NB4 (cell line): ENCODE results near the gene XIAP.
A peak's percentile ranks its signal among the peaks of the same experiment; 100 is the strongest.

ENCODE experiments used
- DNase-seq: peaks from one replicate; pipeline ENCODE4 v3.0.0; 2010; ENCODE audit warnings: low read depth
- H3K4me3 ChIP-seq: one replicate; pipeline ENCODE4 v1.5.1; 2011; ENCODE audit warnings: mild to moderate bottlenecking, low read depth, low read length, moderate library complexity
- CTCF ChIP-seq: IDR thresholded peaks from one replicate; pipeline ENCODE4 v1.5.1; 2012; ENCODE audit warnings: low read depth, low read length
- MAX ChIP-seq: IDR thresholded peaks from 2 replicates; pipeline ENCODE4 v1.6.1; 2011; ENCODE audit warnings: low read depth, low read length
- MYC ChIP-seq: IDR thresholded peaks from 2 replicates; pipeline ENCODE4 v1.6.1; 2011; ENCODE audit warnings: low read depth, low read length
- POLR2A ChIP-seq: IDR thresholded peaks from 2 replicates; pipeline ENCODE4 v1.6.1; 2011; ENCODE audit warnings: mild to moderate bottlenecking; ENCODE audit not compliant: insufficient read length; ENCODE audit errors: extremely low read depth

XIAP gene

DNA sequence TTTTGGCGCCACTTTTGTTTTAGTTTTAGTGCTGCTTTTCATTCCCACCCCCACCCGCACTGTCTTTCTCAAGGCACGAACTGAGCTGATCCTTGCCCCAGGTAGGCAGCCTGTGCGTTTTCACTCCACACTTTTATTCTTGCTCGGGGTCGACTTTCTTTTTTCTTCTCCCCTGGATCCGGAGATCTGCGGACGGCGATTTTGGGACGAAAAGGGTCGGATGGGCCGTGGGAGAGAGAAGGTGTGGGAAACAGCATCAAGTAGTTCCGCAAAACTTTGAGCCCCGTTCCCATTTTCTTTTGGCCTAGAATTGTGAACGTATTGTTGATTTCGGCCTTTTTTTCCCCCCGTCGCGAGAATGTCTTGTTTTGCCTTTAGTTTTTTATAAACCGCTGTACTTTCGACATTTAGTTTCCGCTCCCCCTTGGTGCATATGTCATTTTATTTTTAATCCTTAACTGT, 102.2 kb downstream of the XIAP start:
- TF ChIP-seq CTCF = no peak
- no peak for TF ChIP-seq MAX
- TF ChIP-seq POLR2A = no peak
- no peak for TF ChIP-seq MYC
- peak overlapping the region; percentile 95 for H3K4me3 ChIP-seq
- DNase-seq = no peak

GRCh38 chrX:123962794-123963373, 103.0 kb downstream of the XIAP start:
- peak overlapping the region; percentile 95 for H3K4me3 ChIP-seq
- TF ChIP-seq MYC (no peak), POLR2A (peak; percentile 38)
- peak; percentile 95 for DNase-seq
